Trophoblast cell (in vitro differentiated cells and primary cell): Measurements from ENCODE around the gene LRRC75B.

Source experiments
- DNase-seq, 2 donors: peaks; one replicate each; pipeline ENCODE4 v3.0.0-alpha.2; 2016
- H2AFZ ChIP-seq: 2 replicates; pipeline ENCODE4 v1.6.1; 2013; ENCODE audit warnings: low read length, moderate library complexity, mild to moderate bottlenecking; ENCODE audit not compliant: insufficient read depth, poor library complexity
- H2AK5ac ChIP-seq: 2 replicates; pipeline ENCODE4 v1.6.1; 2013; ENCODE audit warnings: mild to moderate bottlenecking, low read length
- H2BK120ac ChIP-seq: 2 replicates; pipeline ENCODE4 v1.6.1; 2013; ENCODE audit warnings: low read length, mild to moderate bottlenecking, moderate library complexity; ENCODE audit not compliant: insufficient read depth, poor library complexity
- H2BK12ac ChIP-seq: 2 replicates; pipeline ENCODE4 v1.6.1; 2013; ENCODE audit warnings: mild to moderate bottlenecking, low read length, moderate library complexity
- H2BK5ac ChIP-seq: 2 replicates; pipeline ENCODE4 v1.6.1; 2013; ENCODE audit warnings: low read length, low read depth, moderate library complexity, mild to moderate bottlenecking; ENCODE audit not compliant: poor library complexity
- H3K14ac ChIP-seq: 2 replicates; pipeline ENCODE4 v1.6.1; 2013; ENCODE audit warnings: mild to moderate bottlenecking, low read length
- H3K18ac ChIP-seq: 2 replicates; pipeline ENCODE4 v1.6.1; 2013; ENCODE audit warnings: mild to moderate bottlenecking, low read length
- H3K23ac ChIP-seq: 2 replicates; pipeline ENCODE4 v1.6.1; 2013; ENCODE audit warnings: low read length
- H3K27ac ChIP-seq: 2 replicates; pipeline ENCODE4 v1.5.1; 2013; ENCODE audit warnings: low read depth, mild to moderate bottlenecking, inconsistent platforms, low read length, moderate library complexity
- H3K27me3 ChIP-seq: 2 replicates; pipeline ENCODE4 v1.6.1; 2013; ENCODE audit warnings: inconsistent platforms, mild to moderate bottlenecking, low read length, moderate library complexity; ENCODE audit not compliant: insufficient read depth
- H3K36me3 ChIP-seq, 2 experiments: 1 replicate in 1 of 2; 2 replicates in 1 of 2; pipeline ENCODE4 v1.6.1; 2013; ENCODE audit warnings: low read length in 2 of 2, mild to moderate bottlenecking in 2 of 2, moderate library complexity in 1 of 2; ENCODE audit not compliant: insufficient read depth in 2 of 2, control insufficient read depth in 1 of 2
- H3K4ac ChIP-seq: 2 replicates; pipeline ENCODE4 v1.6.1; 2013; ENCODE audit warnings: low read depth, mild to moderate bottlenecking, low read length, moderate library complexity
- H3K4me1 ChIP-seq, 2 experiments: 1 replicate in 1 of 2; 2 replicates in 1 of 2; pipeline ENCODE4 v1.6.1; 2013; ENCODE audit warnings: low read length in 2 of 2, mild to moderate bottlenecking in 2 of 2, moderate library complexity in 1 of 2; ENCODE audit not compliant: insufficient read depth in 2 of 2, control insufficient read depth in 1 of 2
- H3K4me2 ChIP-seq: 2 replicates; pipeline ENCODE4 v1.6.1; 2013; ENCODE audit warnings: inconsistent platforms, mild to moderate bottlenecking, low read length, moderate library complexity
- H3K4me3 ChIP-seq: 2 replicates; pipeline ENCODE4 v1.5.1; 2013; ENCODE audit warnings: mild to moderate bottlenecking, low read depth, low read length, inconsistent platforms
- H3K79me1 ChIP-seq: one replicate; pipeline ENCODE4 v1.6.1; 2013; ENCODE audit warnings: low read length
- H3K79me2 ChIP-seq: 2 replicates; pipeline ENCODE4 v1.6.1; 2013; ENCODE audit warnings: low read length, mild to moderate bottlenecking; ENCODE audit not compliant: control insufficient read depth, insufficient read depth, poor library complexity
- H3K9ac ChIP-seq: 2 replicates; pipeline ENCODE4 v1.6.1; 2013; ENCODE audit warnings: mild to moderate bottlenecking, low read length
- H3K9me3 ChIP-seq: 2 replicates; pipeline ENCODE4 v1.6.1; 2013; ENCODE audit warnings: low read depth, mild to moderate bottlenecking, control low read depth, inconsistent platforms, low read length; ENCODE audit not compliant: insufficient read depth
- H4K12ac ChIP-seq: 2 replicates; pipeline ENCODE4 v1.6.1; 2013; ENCODE audit warnings: low read depth, mild to moderate bottlenecking, low read length, moderate library complexity
- H4K8ac ChIP-seq: 2 replicates; pipeline ENCODE4 v1.6.1; 2013; ENCODE audit warnings: low read depth, mild to moderate bottlenecking, low read length, moderate library complexity
- H4K91ac ChIP-seq: one replicate; pipeline ENCODE4 v1.6.1; 2013; ENCODE audit warnings: low read depth, mild to moderate bottlenecking, low read length, moderate library complexity
- WGBS: extraction: QIAGEN DNeasy Blood & Tissue Kit; methylation state at CpG from one replicate; pipeline ENCODE4 v1.1.7; 2013; ENCODE audit warnings: missing lambda C conversion rate; ENCODE audit not compliant: insufficient read length, insufficient coverage; ENCODE audit errors: extremely low coverage; 5-methylcytosine and 5-hydroxymethylcytosine counted together

LRRC75B gene

DNA sequence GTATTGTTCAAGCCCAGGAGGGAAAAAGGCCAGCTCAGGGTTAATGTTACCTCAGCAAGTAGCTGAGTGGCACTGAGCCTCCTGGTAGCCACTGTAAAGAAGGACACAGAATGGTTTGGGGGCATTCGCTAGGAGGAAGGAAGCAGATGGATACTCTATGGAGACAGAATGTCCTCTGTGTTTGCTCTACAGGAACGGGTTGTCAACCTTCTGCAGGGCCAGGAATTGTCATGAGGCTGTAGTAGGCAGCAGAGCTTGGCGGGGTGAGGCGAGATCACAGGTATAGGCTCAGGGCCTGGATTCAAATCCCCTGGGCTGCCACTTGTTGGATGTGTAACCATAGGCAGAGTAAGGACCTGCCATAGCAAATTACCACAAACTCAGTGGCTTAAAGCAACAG lies 3.0 kb upstream of the LRRC75B start:
- Histone ChIP-seq H3K36me3 (no peaks in the 10 kb centered on the region), H3K27me3 (no peaks in the 10 kb centered on the region), H2BK5ac (no peak overlapping the region), H3K18ac (no peak overlapping the region), H3K79me1 (peaks cover 9% of the 10 kb centered on the region), H3K9me3 (peaks cover 4% of the 10 kb centered on the region), H3K9ac (no peak overlapping the region), H2AK5ac (no peak overlapping the region), H2AFZ (no peak overlapping the region), H2BK120ac (no peak overlapping the region), H4K8ac (no peak overlapping the region), H3K23ac (no peak overlapping the region), H4K91ac (no peak overlapping the region), H3K4ac (no peak overlapping the region), H3K79me2 (peaks cover 4% of the 10 kb centered on the region), H2BK12ac (no peak overlapping the region), H3K27ac (no peak overlapping the region), H3K14ac (no peak overlapping the region), H3K4me1 (peaks cover 11 to 13% of the 10 kb centered on the region in 2 experiments), H3K4me3 (no peak overlapping the region), H3K4me2 (no peak overlapping the region), H4K12ac (no peak overlapping the region)
- no peak for DNase-seq
- no CpG with 5 or more reads among the region's 4 CpGs for WGBS

DNA sequence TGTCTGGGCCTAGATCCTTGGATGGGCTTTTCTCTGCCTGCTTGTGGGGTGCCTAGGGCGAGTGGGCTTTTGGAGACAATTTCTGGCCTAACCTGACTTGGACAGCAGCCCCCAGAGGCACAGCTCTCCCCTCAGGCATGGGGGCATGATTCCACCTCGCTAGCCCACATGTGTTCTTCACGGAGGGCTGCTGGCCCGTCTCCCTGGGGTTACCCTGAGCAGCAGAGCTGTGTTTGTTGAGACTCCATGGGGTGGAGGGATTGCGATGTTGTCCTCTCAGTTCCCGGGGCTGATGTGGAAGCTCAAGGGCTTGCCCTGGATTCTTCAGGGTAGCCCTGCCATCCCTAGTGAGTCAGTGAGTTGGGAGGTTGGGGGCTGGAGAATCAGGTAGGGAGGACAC lies 2.4 kb upstream of the LRRC75B start:
- Histone ChIP-seq H2AFZ (no peak overlapping the region), H2BK5ac (no peak overlapping the region), H3K4me3 (no peak overlapping the region), H3K4me1 (peaks cover 11 to 13% of the 10 kb centered on the region in 2 experiments), H3K27ac (no peak overlapping the region), H4K91ac (no peak overlapping the region), H3K4ac (no peak overlapping the region), H2BK12ac (no peak overlapping the region), H4K12ac (no peak overlapping the region), H3K9ac (no peak overlapping the region), H3K36me3 (no peaks in the 10 kb centered on the region), H3K27me3 (no peaks in the 10 kb centered on the region), H3K9me3 (peaks cover 1% of the 10 kb centered on the region), H3K79me1 (peaks cover 9% of the 10 kb centered on the region), H3K79me2 (peaks cover 4% of the 10 kb centered on the region), H3K14ac (no peak overlapping the region), H4K8ac (no peak overlapping the region), H2BK120ac (no peak overlapping the region), H3K23ac (no peak overlapping the region), H3K18ac (no peak overlapping the region), H2AK5ac (no peak overlapping the region), H3K4me2 (no peak overlapping the region)
- no peak for DNase-seq
- no CpG with 5 or more reads among the region's 6 CpGs for WGBS

DNA sequence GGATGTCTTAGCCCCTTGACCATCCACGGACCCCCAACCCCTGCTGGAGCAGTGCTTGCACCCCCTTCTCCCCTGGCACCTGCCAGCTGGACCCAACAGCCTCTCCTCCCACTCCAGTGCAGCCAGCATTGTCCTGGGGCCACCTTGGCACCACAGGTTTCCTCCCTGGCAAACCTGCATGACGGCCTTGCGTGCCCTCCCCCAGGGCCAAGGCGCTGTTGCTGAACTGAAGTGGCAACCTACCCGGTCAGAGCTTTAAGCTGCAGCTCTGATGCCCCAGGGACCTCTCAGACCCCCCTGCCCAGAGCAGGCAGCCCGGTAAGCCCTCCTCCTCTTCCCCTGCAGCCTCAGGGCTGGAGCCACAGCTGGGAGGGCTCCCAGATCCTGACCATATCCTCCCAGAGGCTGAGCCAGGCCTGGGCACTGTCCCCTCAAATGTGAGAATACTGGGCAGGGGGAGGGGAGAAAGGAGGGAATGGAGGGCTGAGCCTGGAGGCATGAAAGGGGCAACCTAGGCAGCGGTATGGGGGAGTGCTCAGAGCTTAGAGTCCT lies 1.8 kb upstream of the LRRC75B start:
- Histone ChIP-seq H2AK5ac (no peak overlapping the region), H3K79me1 (peaks cover 9% of the 10 kb centered on the region), H3K79me2 (peaks cover 4% of the 10 kb centered on the region), H2BK5ac (no peak overlapping the region), H3K27ac (no peak overlapping the region), H2BK12ac (no peak overlapping the region), H3K9me3 (peaks cover 1% of the 10 kb centered on the region), H4K12ac (no peak overlapping the region), H4K8ac (no peak overlapping the region), H3K4ac (no peak overlapping the region), H3K4me1 (peaks cover 11 to 12% of the 10 kb centered on the region in 2 experiments), H3K27me3 (no peaks in the 10 kb centered on the region), H3K9ac (no peak overlapping the region), H2BK120ac (no peak overlapping the region), H3K23ac (no peak overlapping the region), H3K14ac (no peak overlapping the region), H4K91ac (no peak overlapping the region), H3K18ac (no peak overlapping the region), H3K4me3 (no peak overlapping the region), H3K4me2 (no peak overlapping the region), H3K36me3 (peaks cover 0 to under 1% of the 10 kb centered on the region in 2 experiments), H2AFZ (no peak overlapping the region)
- no peak for DNase-seq
- no CpG with 5 or more reads among the region's 7 CpGs for WGBS

DNA sequence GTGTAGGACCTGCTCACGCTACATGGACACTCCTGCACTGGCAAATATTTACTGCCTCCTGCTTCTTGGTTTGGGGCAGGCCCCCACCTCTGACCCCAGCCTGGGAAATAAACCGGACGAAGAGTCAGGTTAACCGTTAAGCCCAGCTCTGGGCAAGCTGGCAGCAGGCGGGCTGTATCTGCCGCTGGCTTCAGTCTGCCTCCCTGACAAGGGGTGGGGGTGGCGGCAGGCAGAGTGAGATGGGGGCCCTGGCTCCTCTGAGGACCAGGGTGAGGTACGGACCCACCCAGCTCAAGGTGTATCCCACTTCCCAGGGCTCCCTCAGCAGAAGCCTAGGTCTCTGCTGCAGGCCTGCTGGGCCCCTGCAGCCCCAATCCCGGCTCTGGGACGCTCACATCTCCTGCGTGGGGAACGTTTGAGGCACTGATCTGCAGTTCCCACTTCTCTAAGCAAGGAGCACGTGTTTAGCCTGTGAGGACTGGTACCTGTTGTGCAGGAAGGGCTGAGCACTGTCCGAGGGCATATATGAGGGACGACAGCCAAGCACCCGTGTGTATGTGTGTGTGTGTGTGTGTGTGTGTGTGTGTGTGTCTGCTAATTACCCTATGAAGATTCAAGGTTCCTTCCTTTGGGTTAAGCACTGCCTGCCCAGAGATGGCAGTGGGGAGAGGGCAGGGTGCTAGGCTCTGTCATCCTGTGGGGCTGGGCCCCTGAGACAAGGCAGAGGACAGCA lies 1.1 kb upstream of the LRRC75B start:
- no peak overlapping the region for H3K4me2 ChIP-seq
- peaks cover 4% of the 10 kb centered on the region for H3K79me2 ChIP-seq
- no peak overlapping the region for H2BK120ac ChIP-seq
- H3K4ac ChIP-seq = no peak overlapping the region
- no peak overlapping the region for H2BK5ac ChIP-seq
- H2AK5ac ChIP-seq = no peak overlapping the region
- peaks cover 1% of the 10 kb centered on the region for H3K9me3 ChIP-seq
- H3K14ac ChIP-seq = no peak overlapping the region
- peaks cover 9% of the 10 kb centered on the region for H3K79me1 ChIP-seq
- no peak overlapping the region for H3K18ac ChIP-seq
- no peak overlapping the region for H3K23ac ChIP-seq
- H4K8ac ChIP-seq = no peak overlapping the region
- no peak overlapping the region for H2BK12ac ChIP-seq
- no peak overlapping the region for H4K91ac ChIP-seq
- no CpG with 5 or more reads among the region's 16 CpGs for WGBS
- no peak overlapping the region for H2AFZ ChIP-seq
- H3K27ac ChIP-seq = no peak overlapping the region
- H4K12ac ChIP-seq = no peak overlapping the region
- H3K36me3 ChIP-seq = peaks cover under 1 to 3% of the 10 kb centered on the region in 2 experiments
- no peaks in the 10 kb centered on the region for H3K27me3 ChIP-seq
- H3K9ac ChIP-seq = no peak overlapping the region
- DNase-seq = no peak
- no peak overlapping the region for H3K4me3 ChIP-seq
- peaks cover 11% of the 10 kb centered on the region in 2 experiments for H3K4me1 ChIP-seq
